Right lobe of liver (tissue), 6 donors: ENCODE data around the gene ARMC9. TPM values are rescaled to one million over a fixed set of nuclear protein-coding genes. Genes with fewer than 3 reads are reported as not detected.
A peak's percentile ranks its signal among the peaks of the same experiment; 100 is the strongest.

Source experiments
- ATAC-seq, 4 donors: fragments of 200-7000 bp; cut with Tn5 transposase; one replicate each; pipeline ENCODE4 v1.9.1; 2020; ENCODE audit warnings: mild to moderate bottlenecking in 4 of 4, moderate library complexity in 4 of 4
- DNase-seq, 3 donors: peaks; one replicate each; pipeline ENCODE4 v3.0.0-alpha.2; 2020
- H3K27ac ChIP-seq, 3 donors: fragments of 200-600 bp; one replicate each; pipeline ENCODE4 v1.8.0; 2022
- H3K27me3 ChIP-seq, 2 donors: fragments of 200-600 bp; one replicate each; pipeline ENCODE4 v1.8.0; 2022
- H3K36me3 ChIP-seq, 4 donors: fragments of 200-600 bp; sonication (generic) in 1 of 4; one replicate each; pipeline versions ENCODE4 v1.5.1 to v1.8.0; 2017 to 2022; ENCODE audit warnings: control low read depth in 1 of 4
- H3K4me1 ChIP-seq, 4 donors: fragments of 200-600 bp; sonication (generic) in 1 of 4; one replicate each; pipeline versions ENCODE4 v1.5.1 to v1.8.0; 2017 to 2022; ENCODE audit warnings: control low read depth in 1 of 4
- H3K4me3 ChIP-seq, 3 donors: fragments of 200-600 bp; one replicate each; pipeline ENCODE4 v1.8.0; 2022
- H3K9me3 ChIP-seq, 4 donors: fragments of 200-600 bp; sonication (generic) in 1 of 4; one replicate each; pipeline versions ENCODE4 v1.5.1 to v1.8.0; 2017 to 2022; ENCODE audit warnings: control low read depth in 1 of 4
- CTCF ChIP-seq, 4 donors: fragments of 200-600 bp in 3 of 4; fragments of 450-650 bp in 1 of 4; IDR thresholded peaks; one replicate each; pipeline versions ENCODE4 v1.5.1 to v1.8.0; 2016 to 2022; ENCODE audit warnings: antibody characterized with exemption in 4 of 4, mild to moderate bottlenecking in 2 of 4
- POLR2A ChIP-seq: fragments of 450-650 bp; IDR thresholded peaks from one replicate; pipeline ENCODE4 v1.6.1; 2017; ENCODE audit warnings: antibody characterized with exemption, mild to moderate bottlenecking
- WGBS: methylation state at CpG from one replicate; pipeline ENCODE4 v1.1.6; 2018; ENCODE audit warnings: low coverage, low lambda C conversion rate; ENCODE audit not compliant: insufficient coverage; ENCODE audit errors: missing lambda C conversion rate; 5-methylcytosine and 5-hydroxymethylcytosine counted together
- intact Hi-C, 2 donors: fragments of 100-400 bp; cut with DNase I; formaldehyde crosslinking; loops; one replicate each; pipeline versions ENCODE4 v1.11.2 to v1.14.1; 2022
- total RNA-seq, 6 experiments: library from RNA; depleted of rRNA in 2 of 6; stranded (reverse); fragments of >200 nt in 2 of 6; fragmentation: NEBNext Ultra II Directional in 3 of 6; extraction: Animal tissue kit (Norgen Biotek cat#: 25700) in 3 of 6; gene quantifications; one replicate each; pipeline versions ENCODE4 v1.1.0 to v1.2.4, GENCODE V29; 2016 to 2023
- donor health status: DM: no; HTN: yes; CAD: no.
- donor health status: DM: no; HTN: no; CAD: no.
- donor health status: DM: no; HTN: no; CAD: no.
- donor health status: DM: no; HTN: yes; CAD: no.
- donor health status: DM: no; HTN: yes; CAD: no.

Gene ARMC9
- total RNA-seq, 6 experiments from 2014 or later: 1.5 to 7.7 (median 2.4) TPM

- H3K27ac ChIP-seq: no peak overlapping the region
- intact Hi-C loops: no loop called here
- H3K9me3 ChIP-seq: peaks cover 0 to 4% (median 0%) of the 10 kb centered on the region in 4 donors
- ATAC-seq: no peak
- no peaks in the 10 kb centered on the region for H3K4me1 ChIP-seq
- no peaks in the 10 kb centered on the region for H3K27me3 ChIP-seq
- no peaks in the 10 kb centered on the region for H3K36me3 ChIP-seq
- H3K4me3 ChIP-seq: no peak overlapping the region
- WGBS: 64% methylated on average over 10 of the region's 15 CpGs
- no peak for DNase-seq
- TF ChIP-seq CTCF (IDR thresholded peaks at IDR 0.05) (no peak), POLR2A (no peak)
Observed at GRCh38 chr2:231383416-231384108, 185.1 kb downstream of the ARMC9 start.

DNA sequence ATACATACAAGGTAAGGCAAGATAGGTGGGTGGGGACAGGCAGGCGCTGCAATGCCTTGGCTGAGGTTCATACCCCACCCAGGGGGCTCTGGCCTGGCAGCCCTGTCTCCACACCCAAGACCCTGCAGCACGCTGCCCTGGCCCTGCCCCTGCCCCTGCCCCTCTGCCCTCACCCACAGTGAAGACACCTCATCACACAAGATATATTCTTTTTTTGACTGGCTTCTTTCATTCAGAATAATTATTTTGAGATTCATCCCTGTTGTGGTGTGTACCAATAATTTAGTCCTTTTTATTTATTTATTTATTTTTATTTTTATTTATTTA lies 185.6 kb downstream of the ARMC9 start:
- ATAC-seq: no peak
- Histone ChIP-seq H3K36me3 (no peaks in the 10 kb centered on the region), H3K9me3 (peaks cover 0 to 4% (median 0%) of the 10 kb centered on the region in 4 donors), H3K4me1 (no peaks in the 10 kb centered on the region), H3K27me3 (no peaks in the 10 kb centered on the region), H3K4me3 (no peak overlapping the region), H3K27ac (no peak overlapping the region)
- intact Hi-C loops: no loop called here
- TF ChIP-seq CTCF (IDR thresholded peaks at IDR 0.05): no peak
- no peak for TF ChIP-seq POLR2A
- DNase-seq: no peak
- WGBS: 100% methylated on average over 1 of the region's 2 CpGs

GRCh38 chr2:231384970-231385369 lies 186.5 kb downstream of the ARMC9 start:
- no peaks in the 10 kb centered on the region for H3K36me3 ChIP-seq
- no peak for TF ChIP-seq CTCF (IDR thresholded peaks at IDR 0.05)
- no peak for TF ChIP-seq POLR2A
- ATAC-seq: no peak
- H3K4me3 ChIP-seq: no peak overlapping the region
- no peak overlapping the region for H3K27ac ChIP-seq
- intact Hi-C loops: no loop called here
- H3K4me1 ChIP-seq: no peaks in the 10 kb centered on the region
- H3K9me3 ChIP-seq: peaks cover 0 to 4% (median 0%) of the 10 kb centered on the region in 4 donors
- 90% methylated on average over 2 of the region's 2 CpGs for whole genome bisulfite sequencing
- no peaks in the 10 kb centered on the region for H3K27me3 ChIP-seq
- no peak for DNase-seq

DNA sequence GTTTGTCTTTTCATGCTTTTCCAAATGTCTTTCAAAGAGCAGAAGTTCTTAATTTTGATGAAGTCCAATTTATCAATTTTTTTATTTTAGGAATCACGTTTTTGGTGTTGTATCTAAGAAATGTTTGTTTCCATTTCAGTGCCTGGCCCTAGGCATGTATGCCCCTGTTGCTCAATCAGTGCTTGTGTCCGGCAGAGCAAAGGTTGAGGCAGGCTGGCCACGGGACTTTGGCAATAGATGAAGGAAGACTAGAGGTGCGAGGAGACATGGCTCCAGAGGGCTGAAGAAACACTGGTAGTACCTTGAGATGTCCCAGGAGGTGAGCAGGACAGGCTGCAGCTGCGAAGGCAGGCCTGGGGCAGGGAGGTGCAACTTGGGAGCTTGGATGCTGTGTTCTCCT lies 187.0 kb downstream of the ARMC9 start:
- H3K4me1 ChIP-seq: no peaks in the 10 kb centered on the region
- no peak overlapping the region for H3K27ac ChIP-seq
- H3K27me3 ChIP-seq: no peaks in the 10 kb centered on the region
- no peaks in the 10 kb centered on the region for H3K36me3 ChIP-seq
- DNase-seq (peak in 1 of 3 donors; percentile 68), ATAC-seq (peak; percentile 62 to 88 (median 78))
- WGBS: 37% methylated on average over 5 of the region's 5 CpGs
- no peak overlapping the region for H3K4me3 ChIP-seq
- intact Hi-C loops: no loop called here
- peaks cover 0 to 4% (median 0%) of the 10 kb centered on the region in 4 donors for H3K9me3 ChIP-seq
- TF ChIP-seq CTCF (IDR thresholded peaks at IDR 0.05) (no peak), POLR2A (no peak)

DNA sequence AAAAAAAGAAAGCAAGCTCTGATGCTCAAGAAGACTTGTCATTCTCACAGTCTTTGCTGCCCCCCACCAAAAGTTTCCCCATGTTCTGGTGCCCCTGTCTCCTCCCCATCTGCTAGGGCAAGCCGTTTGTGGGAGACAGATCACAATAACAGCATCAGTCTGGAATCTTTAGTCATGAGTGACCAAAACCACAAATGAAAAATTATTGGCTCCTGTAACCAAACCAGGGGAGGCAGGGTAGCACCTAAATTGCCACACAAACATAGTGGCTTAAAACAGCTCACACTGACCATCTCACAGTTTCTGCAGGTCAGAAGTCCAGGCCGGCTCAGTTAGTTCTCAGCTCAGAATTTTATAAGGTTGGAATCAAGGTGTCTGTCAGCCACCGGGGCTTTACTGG lies 188.0 kb downstream of the ARMC9 start:
- Histone ChIP-seq H3K9me3 (peaks cover 0 to 4% (median 0%) of the 10 kb centered on the region in 4 donors), H3K27ac (no peak overlapping the region), H3K27me3 (no peaks in the 10 kb centered on the region), H3K4me1 (no peaks in the 10 kb centered on the region), H3K4me3 (no peak overlapping the region), H3K36me3 (no peaks in the 10 kb centered on the region)
- TF ChIP-seq CTCF (IDR thresholded peaks at IDR 0.05): no peak
- no peak for TF ChIP-seq POLR2A
- intact Hi-C loops: no loop called here
- no peak for DNase-seq
- ATAC-seq: no peak
- WGBS: 53% methylated on average over 2 of the region's 3 CpGs
